Cardiac muscle cell (in vitro differentiated cells and primary cell): ENCODE results near the gene DCUN1D2. TPM values are rescaled to one million over a fixed set of nuclear protein-coding genes. Genes with fewer than 3 reads are reported as not detected.
"Not testable (repeated sequence)": the region's sequence is repeated elsewhere in the genome, so short reads cannot be mapped to it uniquely, and the experiment has no call there.

Experiments
- DNase-seq, 2 donors: peaks; one replicate each; pipeline versions ENCODE4 v3.0.0 to v3.0.0-alpha.2; 2010 to 2017; ENCODE audit warnings: low read depth in 1 of 2, low spot score in 1 of 2
- H3K27ac ChIP-seq: fragments of 200-600 bp; sonication (generic); 2 replicates; pipeline ENCODE4 v1.5.1; 2016
- H3K27me3 ChIP-seq: fragments of 200-600 bp; sonication (generic); 2 replicates; pipeline ENCODE4 v1.6.0; 2016; ENCODE audit warnings: control low read depth
- H3K36me3 ChIP-seq: fragments of 200-600 bp; sonication (generic); 2 replicates; pipeline ENCODE4 v1.5.1; 2016; ENCODE audit warnings: control low read depth
- H3K4me1 ChIP-seq: fragments of 200-600 bp; sonication (generic); 2 replicates; pipeline ENCODE4 v1.8.1; 2017; ENCODE audit warnings: low read depth, mild to moderate bottlenecking, mixed run types
- H3K4me3 ChIP-seq: fragments of 200-600 bp; sonication (generic); 2 replicates; pipeline ENCODE4 v1.5.1; 2016; ENCODE audit warnings: mild to moderate bottlenecking
- H3K9me3 ChIP-seq: fragments of 200-600 bp; sonication (generic); 2 replicates; pipeline ENCODE4 v1.5.1; 2017; ENCODE audit warnings: low read depth, mild to moderate bottlenecking, control low read depth
- polyA plus RNA-seq: library from polyadenylated mRNA; unstranded; fragments of >200 nt; fragmentation: Nextera tagmentation; extraction: Ambion mirVana; gene quantifications from 2 replicates; pipeline ENCODE4 v1.2.1, GENCODE V29; 2016
- total RNA-seq: library from RNA; depleted of rRNA; stranded (reverse); fragments of >200 nt; gene quantifications from 2 replicates; pipeline ENCODE4 v1.2.3, GENCODE V29; 2016
- TF ChIP-seq, protein P1 (sequence below): IDR thresholded peaks from 2 replicates; pipeline ENCODE4 v1.5.1; 2012; ENCODE audit warnings: low read depth, mild to moderate bottlenecking, low read length

DCUN1D2 gene
- total and polyA plus RNA-seq, 2 experiments from 2014 or later: 23.7 to 32.4 TPM

GRCh38 chr13:113455384-113455783 is 35.1 kb downstream of the DCUN1D2 start:
- no peak for DNase-seq
- no peak overlapping the region for H3K27ac ChIP-seq
- H3K9me3 ChIP-seq: no peaks in the 10 kb centered on the region
- no peaks in the 10 kb centered on the region for H3K27me3 ChIP-seq
- TF ChIP-seq, protein P1, sequence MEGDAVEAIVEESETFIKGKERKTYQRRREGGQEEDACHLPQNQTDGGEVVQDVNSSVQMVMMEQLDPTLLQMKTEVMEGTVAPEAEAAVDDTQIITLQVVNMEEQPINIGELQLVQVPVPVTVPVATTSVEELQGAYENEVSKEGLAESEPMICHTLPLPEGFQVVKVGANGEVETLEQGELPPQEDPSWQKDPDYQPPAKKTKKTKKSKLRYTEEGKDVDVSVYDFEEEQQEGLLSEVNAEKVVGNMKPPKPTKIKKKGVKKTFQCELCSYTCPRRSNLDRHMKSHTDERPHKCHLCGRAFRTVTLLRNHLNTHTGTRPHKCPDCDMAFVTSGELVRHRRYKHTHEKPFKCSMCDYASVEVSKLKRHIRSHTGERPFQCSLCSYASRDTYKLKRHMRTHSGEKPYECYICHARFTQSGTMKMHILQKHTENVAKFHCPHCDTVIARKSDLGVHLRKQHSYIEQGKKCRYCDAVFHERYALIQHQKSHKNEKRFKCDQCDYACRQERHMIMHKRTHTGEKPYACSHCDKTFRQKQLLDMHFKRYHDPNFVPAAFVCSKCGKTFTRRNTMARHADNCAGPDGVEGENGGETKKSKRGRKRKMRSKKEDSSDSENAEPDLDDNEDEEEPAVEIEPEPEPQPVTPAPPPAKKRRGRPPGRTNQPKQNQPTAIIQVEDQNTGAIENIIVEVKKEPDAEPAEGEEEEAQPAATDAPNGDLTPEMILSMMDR: no peak
- H3K4me3 ChIP-seq: no peak overlapping the region
- peaks cover 33% of the 10 kb centered on the region for H3K4me1 ChIP-seq
- peaks cover 32% of the 10 kb centered on the region for H3K36me3 ChIP-seq

GRCh38 chr13:113454936-113455335 is 35.6 kb downstream of the DCUN1D2 start:
- no peak for DNase-seq
- Histone ChIP-seq H3K27ac (peak overlapping the region; percentile 48), H3K4me3 (no peak overlapping the region), H3K36me3 (peaks cover 29% of the 10 kb centered on the region), H3K27me3 (no peaks in the 10 kb centered on the region), H3K4me1 (peaks cover 37% of the 10 kb centered on the region), H3K9me3 (no peaks in the 10 kb centered on the region)
- TF ChIP-seq, protein P1: no peak

- Histone ChIP-seq H3K36me3 (peaks cover 17% of the 10 kb centered on the region), H3K27ac (peak within 1 kb of the TSS; percentile 96), H3K4me1 (peaks cover 50% of the 10 kb centered on the region), H3K27me3 (no peaks in the 10 kb centered on the region), H3K9me3 (no peaks in the 10 kb centered on the region), H3K4me3 (peak within 1 kb of the TSS; percentile 4)
- TF ChIP-seq, protein P1: no peak
- peak in 1 of 2 donors; percentile 56 for DNase-seq
These were observed 37.3 kb downstream of the DCUN1D2 start, which contains the start of gene ADPRHL1 for GRCh38 chr13:113452942-113453901. Gene ADPRHL1, minus strand, starts transcription at chr13:113453488. Its CDS starts 51 bp downstream, at chr13:113453437.

GRCh38 chr13:113452466-113452865 is 38.0 kb downstream of the DCUN1D2 start:
- H3K9me3 ChIP-seq: no peaks in the 10 kb centered on the region

GRCh38 chr13:113451951-113452421 is 38.5 kb downstream of the DCUN1D2 start:
- TF ChIP-seq, protein P1: no peak
- Histone ChIP-seq H3K36me3 (peaks cover 9% of the 10 kb centered on the region), H3K27me3 (no peaks in the 10 kb centered on the region), H3K9me3 (no peaks in the 10 kb centered on the region), H3K4me1 (peaks cover 50% of the 10 kb centered on the region), H3K4me3 (peak overlapping the region; percentile 4), H3K27ac (peak overlapping the region; percentile 96)
- peak in 1 of 2 donors; percentile 93 for DNase-seq

More at GRCh38 chr13:113452466-113452865, 38.0 kb downstream of the DCUN1D2 start:
- peak overlapping the region; percentile 4 for H3K4me3 ChIP-seq
- no peak for DNase-seq
- peaks cover 50% of the 10 kb centered on the region for H3K4me1 ChIP-seq
- H3K27me3 ChIP-seq: no peaks in the 10 kb centered on the region
- peak overlapping the region; percentile 96 for H3K27ac ChIP-seq
- peaks cover 10% of the 10 kb centered on the region for H3K36me3 ChIP-seq
- TF ChIP-seq, protein P1: no peak

DNA sequence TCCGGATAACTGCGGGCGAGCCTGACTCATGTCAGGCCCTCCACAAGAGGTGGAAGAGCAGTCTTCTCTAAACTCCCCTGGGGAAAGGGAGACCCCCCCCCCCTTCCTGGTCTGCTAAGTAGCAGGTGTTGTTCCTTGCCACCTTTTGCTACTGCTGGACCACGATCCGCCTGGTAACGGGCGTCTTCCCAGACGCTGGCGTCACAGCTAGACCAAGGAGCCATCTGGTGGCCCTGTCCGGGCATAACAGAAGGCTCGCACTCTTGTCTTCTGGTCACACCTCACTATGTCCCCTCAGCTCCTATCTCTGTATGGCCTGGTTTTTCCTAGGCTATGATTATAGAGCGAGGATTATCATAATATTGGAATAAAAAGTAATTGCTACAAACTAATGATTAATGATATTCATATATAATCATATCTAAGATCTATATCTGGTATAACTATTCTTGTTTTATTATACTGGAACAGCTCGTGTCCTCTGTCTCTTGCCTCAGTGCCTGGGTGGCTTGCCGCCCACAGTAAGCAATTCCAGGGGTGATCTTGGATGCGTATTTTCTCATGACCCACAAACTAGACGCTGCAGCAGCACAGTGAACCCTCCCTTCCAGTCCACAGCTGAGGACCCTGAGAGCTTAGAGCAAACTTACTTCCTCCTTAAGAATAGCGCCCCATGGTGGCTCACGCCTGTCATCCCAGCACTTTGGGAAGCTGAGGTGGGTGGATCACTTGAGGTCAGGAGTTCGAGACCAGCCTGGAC is 39.5 kb downstream of the DCUN1D2 start:
- H3K4me3 ChIP-seq, H3K36me3 ChIP-seq, H3K27me3 ChIP-seq, H3K9me3 ChIP-seq: not testable (repeated sequence)
- Histone ChIP-seq H3K27ac (peak overlapping the region; percentile 96), H3K4me1 (peaks cover 50% of the 10 kb centered on the region)
- DNase-seq: peak in 1 of 2 donors; percentile 49

DNA sequence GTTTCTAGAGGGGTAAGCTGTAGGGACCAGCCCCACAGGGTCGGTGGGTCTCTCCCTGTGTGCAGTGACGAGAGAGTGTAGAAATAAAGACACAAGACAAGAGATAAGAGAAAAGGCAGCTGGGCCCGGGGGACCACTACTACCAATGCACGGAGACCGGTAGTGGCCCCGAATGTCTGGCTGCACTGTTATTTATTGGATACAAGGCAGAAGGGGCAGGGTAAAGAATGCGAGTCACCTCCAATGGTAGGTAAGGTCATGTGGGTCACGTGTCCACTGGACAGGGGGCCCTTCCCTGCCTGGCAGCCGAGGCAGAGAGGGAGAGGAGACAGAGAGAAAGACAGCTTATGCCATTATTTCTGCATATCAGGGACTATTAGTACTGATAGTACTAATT is 40.2 kb downstream of the DCUN1D2 start:
- H3K27me3 ChIP-seq, H3K36me3 ChIP-seq, DNase-seq, H3K4me3 ChIP-seq, H3K9me3 ChIP-seq: not testable (repeated sequence)
- peak overlapping the region; percentile 59 for H3K27ac ChIP-seq
- peaks cover 50% of the 10 kb centered on the region for H3K4me1 ChIP-seq
